Ovary (tissue), 9 donors: ENCODE data around the gene VAV2. TPM values are rescaled to one million over a fixed set of nuclear protein-coding genes. Genes with fewer than 3 reads are reported as not detected.

Experiments
- DNase-seq, 5 donors: peaks; one replicate each; pipeline ENCODE4 v3.0.0-alpha.2; 2019 to 2020
- H3K27ac ChIP-seq, 2 donors: fragments of 200-600 bp; one replicate each; pipeline versions ENCODE4 v1.5.1 to v1.8.0; 2019 to 2022
- H3K27me3 ChIP-seq: fragments of 200-600 bp; one replicate; pipeline ENCODE4 v1.8.0; 2022
- H3K36me3 ChIP-seq: fragments of 200-600 bp; sonication (generic); one replicate; pipeline ENCODE4 v1.5.1; 2019
- H3K4me1 ChIP-seq: one replicate; pipeline ENCODE4 v1.8.1; 2013; ENCODE audit warnings: mild to moderate bottlenecking, moderate library complexity; ENCODE audit not compliant: insufficient read depth
- H3K4me3 ChIP-seq: fragments of 200-600 bp; sonication (generic); one replicate; pipeline ENCODE4 v1.5.1; 2017
- H3K9me3 ChIP-seq, 2 donors: fragments of 200-600 bp in 1 of 2; sonication (generic) in 1 of 2; one replicate each; pipeline versions ENCODE4 v1.5.1 to v1.8.1; 2013 to 2019; ENCODE audit warnings: mild to moderate bottlenecking in 1 of 2, moderate library complexity in 1 of 2
- CTCF ChIP-seq, 3 donors: fragments of 450-650 bp in 2 of 3; fragments of 200-600 bp in 1 of 3; IDR thresholded peaks; one replicate each; pipeline versions ENCODE4 v1.5.1 to v1.8.0; 2016 to 2022; ENCODE audit warnings: antibody characterized with exemption in 3 of 3, mild to moderate bottlenecking in 1 of 3
- EP300 ChIP-seq: sonication (generic); formaldehyde crosslinking; IDR thresholded peaks from one replicate; pipeline ENCODE4 v1.6.1; 2017; ENCODE audit warnings: antibody characterized with exemption
- POLR2A ChIP-seq: fragments of 450-650 bp; IDR thresholded peaks from one replicate; pipeline ENCODE4 v1.6.1; 2017; ENCODE audit warnings: antibody characterized with exemption, mild to moderate bottlenecking, moderate library complexity
- WGBS, 3 donors: extraction: QIAGEN DNeasy Blood & Tissue Kit in 1 of 3; methylation state at CpG; one replicate each; pipeline versions ENCODE4 v1.1.5 to v1.1.7; 2013 to 2017; 5-methylcytosine and 5-hydroxymethylcytosine counted together
- intact Hi-C, 4 donors: fragments of 100-400 bp; cut with DNase I; formaldehyde crosslinking; loops; one replicate each; pipeline versions ENCODE4 v1.11.0 to v1.15.1; 2022 to 2023
- polyA plus RNA-seq, 2 donors: library from polyadenylated mRNA; stranded (reverse); fragments of 200-250 nt in 1 of 2; fragments of 350-450 nt in 1 of 2; fragmentation: Illumina TruSeq in 1 of 2; extraction: RNeasy Lipid Tissue Mini Kit (QIAGEN cat#74804) in 1 of 2; gene quantifications; one replicate each; pipeline ENCODE4 v1.2.3, GENCODE V29; 2013 to 2014
- total RNA-seq, 7 donors: library from RNA; depleted of rRNA in 2 of 7; stranded (reverse); fragments of >200 nt in 2 of 7; fragmentation: NEBNext Ultra II Directional in 3 of 7; extraction: Animal tissue kit (Norgen Biotek cat#: 25700) in 3 of 7; gene quantifications; one replicate each; pipeline versions ENCODE4 v1.1.0 to v1.2.4, GENCODE V29; 2016 to 2023
- donor health status: DM: no; HTN: no; CAD: no; lungs with moderate emphysema.
- donor health status: DM: no; HTN: no; CAD: no.
- donor health status: Bipolar disorder and iron deficiency.
- donor health status: DM: yes; HTN: yes; CAD: no.
- donor health status: DM: no; HTN: no; CAD: no.
- donor health status: DM: yes; HTN: yes; CAD: no.

VAV2 gene
- total and polyA plus RNA-seq, 9 donors: 3.7 to 14.1 (median 7.8) TPM

DNA sequence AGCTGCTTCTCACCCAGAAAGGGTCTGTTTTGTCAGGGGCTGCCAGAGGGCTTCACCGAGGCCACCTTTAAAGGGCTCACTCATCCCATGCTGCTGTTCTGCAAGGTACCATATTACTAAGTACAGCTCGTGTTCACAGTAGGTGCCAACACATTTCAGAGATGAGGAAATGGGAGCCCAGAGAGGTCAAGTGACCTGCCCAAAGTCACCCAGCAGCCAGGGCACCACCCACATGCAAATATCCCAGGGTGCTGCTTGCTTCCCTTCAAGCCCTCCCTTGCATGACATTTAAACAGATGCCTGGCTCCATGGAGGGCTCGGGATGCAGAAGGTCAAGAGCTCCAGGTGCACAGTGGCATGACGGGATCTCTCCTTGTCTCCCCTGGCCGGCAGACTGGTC, 130.4 kb downstream of the VAV2 start:
- Histone ChIP-seq H3K4me3 (no peak overlapping the region), H3K36me3 (no peaks in the 10 kb centered on the region), H3K27ac (no peak overlapping the region), H3K27me3 (no peaks in the 10 kb centered on the region), H3K9me3 (no peaks in the 10 kb centered on the region), H3K4me1 (no peaks in the 10 kb centered on the region)
- WGBS, 3 donors: 81 to 86% (median 84%) methylated on average over 5 of the region's 5 CpGs
- TF ChIP-seq EP300 (no peak), POLR2A (no peak), CTCF (IDR thresholded peaks at IDR 0.05) (no peak)
- DNase-seq: no peak
- intact Hi-C loops: no loop called here

GRCh38 chr9:133861086-133861485, 131.0 kb downstream of the VAV2 start:
- Histone ChIP-seq H3K27me3 (no peaks in the 10 kb centered on the region), H3K4me3 (no peak overlapping the region), H3K9me3 (no peaks in the 10 kb centered on the region), H3K36me3 (no peaks in the 10 kb centered on the region), H3K4me1 (no peaks in the 10 kb centered on the region), H3K27ac (no peak overlapping the region)
- TF ChIP-seq CTCF (IDR thresholded peaks at IDR 0.05) (no peak), EP300 (no peak), POLR2A (no peak)
- no peak for DNase-seq
- intact Hi-C loops: no loop called here
- WGBS, 3 donors: 80 to 83% (median 82%) methylated on average over 20 of the region's 20 CpGs

DNA sequence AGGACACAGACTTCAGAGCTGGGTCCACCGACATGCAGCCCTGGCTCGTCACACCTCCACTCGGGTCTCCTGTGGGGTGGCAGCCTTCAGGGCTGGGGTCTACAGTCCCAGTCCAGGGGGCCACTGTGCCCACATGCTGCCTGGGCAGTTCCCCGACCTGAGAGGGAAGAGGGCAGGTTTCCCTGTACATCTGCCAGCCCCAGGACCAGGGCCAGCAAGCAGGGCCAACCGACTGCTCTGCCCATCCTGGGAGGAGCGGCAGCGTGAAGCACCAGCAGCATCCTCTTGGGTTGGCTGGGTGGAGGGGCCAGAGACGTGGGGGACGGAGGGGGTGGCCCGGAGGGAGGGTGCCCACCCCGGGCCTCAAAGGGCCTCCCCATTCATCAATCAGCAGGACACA, 133.4 kb downstream of the VAV2 start:
- no peak for TF ChIP-seq EP300
- TF ChIP-seq CTCF (IDR thresholded peaks at IDR 0.05): no peak
- no peak for TF ChIP-seq POLR2A
- 87 to 89% (median 89%) methylated on average over 11 of the region's 11 CpGs for WGBS, 3 donors
- no peak overlapping the region for H3K4me3 ChIP-seq

DNA sequence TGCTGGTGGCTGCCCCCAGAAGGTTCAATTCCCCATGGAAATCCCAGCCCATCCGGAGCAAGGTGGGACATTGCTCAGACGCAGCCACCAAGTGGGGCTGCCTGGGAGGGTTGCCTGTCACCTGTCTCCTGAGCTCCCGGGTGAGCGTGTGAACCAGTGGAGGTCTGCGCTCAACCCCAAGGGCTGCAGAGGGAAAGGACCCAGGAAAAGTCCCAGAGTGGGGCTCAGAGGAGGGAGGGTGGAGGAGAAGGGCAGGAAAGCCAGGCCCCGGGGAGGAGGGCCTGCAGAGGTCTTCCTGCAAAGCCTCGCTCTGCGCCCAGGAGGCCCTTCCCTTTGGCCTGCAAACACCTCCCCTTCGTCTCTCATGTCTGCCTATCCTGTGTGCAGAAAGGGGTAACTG, 134.5 kb downstream of the VAV2 start:
- H3K36me3 ChIP-seq: no peaks in the 10 kb centered on the region
- no peaks in the 10 kb centered on the region for H3K27me3 ChIP-seq
- 91 to 97% (median 95%) methylated on average over 9 of the region's 9 CpGs for whole genome bisulfite sequencing, 3 donors
- DNase-seq: no peak
- H3K9me3 ChIP-seq: no peaks in the 10 kb centered on the region
- no peaks in the 10 kb centered on the region for H3K4me1 ChIP-seq
- no peak overlapping the region for H3K4me3 ChIP-seq
- intact Hi-C loops: no loop called here
- H3K27ac ChIP-seq: no peak overlapping the region
- no peak for TF ChIP-seq POLR2A
- no peak for TF ChIP-seq CTCF (IDR thresholded peaks at IDR 0.05)
- TF ChIP-seq EP300: no peak

More for the DNA sequence above, 133.4 kb downstream of the VAV2 start:
- Histone ChIP-seq H3K27me3 (no peaks in the 10 kb centered on the region), H3K27ac (no peak overlapping the region), H3K9me3 (no peaks in the 10 kb centered on the region), H3K4me1 (no peaks in the 10 kb centered on the region), H3K36me3 (no peaks in the 10 kb centered on the region)
- DNase-seq: no peak
- intact Hi-C loops: no loop called here

- Histone ChIP-seq H3K4me1 (no peaks in the 10 kb centered on the region), H3K4me3 (no peak overlapping the region), H3K36me3 (no peaks in the 10 kb centered on the region), H3K27me3 (no peaks in the 10 kb centered on the region), H3K27ac (no peak overlapping the region), H3K9me3 (no peaks in the 10 kb centered on the region)
- 94 to 97% (median 97%) methylated on average over 12 of the region's 12 CpGs for WGBS, 3 donors
- no peak for DNase-seq
- intact Hi-C loops: no loop called here
- TF ChIP-seq EP300 (no peak), POLR2A (no peak), CTCF (IDR thresholded peaks at IDR 0.05) (no peak)
Observed at GRCh38 chr9:133856798-133857197, 135.3 kb downstream of the VAV2 start.
